Inflammatory macrophage (primary cell): ENCODE measurements around the gene USP27X.

ENCODE experiments used
- DNase-seq, 2 donors: peaks; one replicate each; pipeline ENCODE4 v3.0.0-alpha.2; 2020 to 2022
- total RNA-seq, 18 experiments: gene quantifications; one replicate each; lab custom pipeline; 2026; ENCODE audit warnings: mixed read lengths in 6 of 18, inconsistent platforms in 2 of 18; lab: John Stamatoyannopoulos, UW

USP27X gene
- 0.05 to 2.0 (median 0.76) reads per million in 18 experiments for total RNA-seq

DNA sequence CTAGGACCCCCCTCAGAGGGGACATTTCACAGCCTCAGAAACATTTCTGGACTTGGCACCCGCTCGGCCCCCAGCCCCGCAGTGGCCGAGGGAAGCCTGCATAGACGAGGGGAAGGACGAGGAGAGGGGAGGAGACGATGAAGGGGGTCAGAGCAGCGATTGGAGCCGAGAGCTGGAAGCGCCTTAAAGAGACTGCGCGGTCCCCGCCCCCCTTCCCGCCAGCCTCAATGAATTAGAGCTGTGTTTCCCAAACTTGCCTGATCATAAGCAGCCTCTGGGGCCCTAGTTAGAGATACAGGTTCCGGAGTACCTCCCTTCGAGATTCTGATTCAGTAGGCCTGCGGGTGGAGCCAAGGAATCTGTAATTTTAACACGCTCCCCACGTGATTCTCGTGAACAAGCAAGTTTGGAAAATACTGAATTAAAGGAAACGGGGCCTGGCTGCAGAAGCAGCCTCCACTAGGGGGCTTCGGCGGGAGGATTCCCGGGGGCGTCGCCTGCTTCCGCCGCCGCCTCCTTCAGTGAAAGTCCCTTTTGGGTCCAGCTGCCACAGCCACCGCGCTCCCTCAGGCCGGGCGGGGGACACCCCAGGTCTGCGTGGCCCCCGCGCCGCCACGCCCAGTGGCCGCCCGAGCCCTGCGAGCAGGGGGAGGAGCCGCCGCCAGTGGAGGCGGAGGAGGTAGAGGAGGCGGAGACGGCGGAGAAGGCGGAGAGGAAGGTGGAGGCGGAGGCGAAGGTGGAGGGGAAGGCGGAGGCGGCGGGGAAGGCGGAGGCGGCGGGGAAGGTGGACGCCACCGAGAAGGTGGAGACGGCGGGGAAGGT, at the start of gene USP27X:
TSS of gene USP27X (plus strand) at position 651 of the 822 bp plus-strand sequence. CDS start 824 bp downstream, outside the sequence.
- DNase-seq = peak; percentile 56 to 57

DNA sequence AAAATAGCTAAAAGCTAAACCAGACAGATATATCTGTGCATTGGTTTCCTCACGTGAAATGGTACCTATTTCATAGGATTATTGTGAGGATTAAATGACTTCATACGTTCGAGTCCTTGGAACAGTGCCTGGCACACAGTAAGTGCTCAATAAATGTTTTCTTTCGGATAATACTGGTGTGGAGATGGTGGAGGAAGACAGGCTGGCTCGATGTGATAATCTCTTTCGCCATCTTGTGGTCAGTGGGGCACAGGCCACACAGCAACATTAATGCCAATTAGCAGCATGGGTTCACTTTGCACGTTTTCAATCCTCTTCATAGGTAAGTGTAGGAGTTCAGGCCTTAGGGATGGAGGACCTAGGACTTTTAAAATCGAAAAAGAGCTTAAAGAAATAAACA, 40.9 kb upstream of the USP27X start:
- peak; percentile 26 for DNase-seq

DNA sequence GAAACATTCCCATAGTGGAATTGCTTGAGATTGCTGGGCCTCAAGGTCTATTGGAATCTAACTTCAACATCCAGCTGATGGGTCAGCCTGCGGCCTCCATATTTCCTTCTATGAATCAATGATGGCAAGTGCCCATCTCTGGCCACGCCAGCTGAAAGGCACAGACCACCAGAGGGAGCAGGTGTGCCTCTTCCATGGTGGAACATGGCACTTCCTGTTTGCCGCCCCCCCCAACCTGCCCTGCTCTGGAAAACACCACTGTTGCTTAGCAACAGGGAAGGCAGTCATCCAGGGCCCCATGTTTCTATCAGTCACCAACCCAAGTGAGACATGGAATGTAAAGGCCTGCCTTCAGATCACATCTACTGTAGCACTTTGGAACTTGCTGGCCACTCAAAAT, 38.6 kb upstream of the USP27X start:
- peak; percentile 19 to 39 for DNase-seq

DNA sequence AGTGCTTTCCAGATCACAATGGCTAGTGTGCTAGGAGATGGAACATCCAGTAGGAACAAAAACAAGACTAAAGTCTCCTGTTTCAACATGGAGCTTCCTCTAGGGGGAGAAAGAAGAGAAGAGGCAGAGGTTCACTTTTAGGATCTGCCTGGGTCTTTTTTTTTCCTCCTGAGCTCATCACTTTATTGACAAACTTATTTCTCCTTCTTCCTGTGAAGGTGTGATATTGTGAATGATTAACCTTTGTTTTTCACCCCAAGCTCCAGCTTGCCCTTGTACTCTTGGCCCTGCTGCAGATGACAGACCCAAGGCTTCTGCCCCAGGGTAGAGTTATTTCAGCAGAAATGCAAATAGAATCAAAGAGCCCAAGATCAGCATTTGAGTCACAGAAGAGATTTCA, 36.7 kb upstream of the USP27X start:
- DNase-seq = no peak

DNA sequence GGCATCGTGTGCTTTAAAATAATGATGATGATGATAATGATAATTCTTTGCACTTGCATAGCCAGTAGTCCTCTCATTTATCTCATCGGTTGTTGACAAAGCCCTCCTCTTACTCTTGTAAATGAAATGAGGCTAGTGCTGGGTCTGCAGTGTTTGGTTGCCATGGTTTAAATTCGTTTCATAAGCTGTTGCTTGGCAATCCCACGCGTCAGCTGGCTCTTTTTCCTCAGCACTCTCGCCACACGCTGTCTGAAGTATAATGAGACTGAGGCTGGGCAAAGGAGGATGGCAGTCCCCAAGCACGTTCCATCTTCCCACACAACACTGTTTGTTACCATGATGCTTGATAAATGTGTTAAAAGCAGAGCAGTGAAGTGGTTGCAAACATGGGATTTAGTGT, 34.7 kb upstream of the USP27X start:
- DNase-seq = no peak

GRCh38 chrX:49845701-49846403, 33.4 kb upstream of the USP27X start:
- DNase-seq = no peak

GRCh38 chrX:49846522-49846921, 32.8 kb upstream of the USP27X start:
- DNase-seq = no peak

GRCh38 chrX:49848275-49848674, 31.0 kb upstream of the USP27X start:
- no peak for DNase-seq

DNA sequence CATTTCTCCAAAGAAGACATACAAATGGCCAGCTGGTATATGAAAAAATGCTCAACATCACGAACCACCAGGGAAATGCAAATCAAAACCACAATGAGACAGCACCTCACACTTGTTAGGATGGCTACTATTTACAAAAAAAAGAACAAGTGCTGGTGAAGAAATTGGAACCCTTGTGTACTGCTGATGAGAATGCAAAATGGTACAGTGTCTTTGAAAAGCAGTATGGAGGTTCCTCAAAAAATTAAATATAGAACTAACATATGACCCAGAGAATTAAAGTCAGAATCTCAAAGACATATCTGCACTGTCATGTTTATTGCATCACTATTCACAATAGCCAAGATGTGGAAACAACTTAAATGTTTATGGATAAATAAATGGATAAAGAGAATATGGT, 29.3 kb upstream of the USP27X start:
- DNase-seq = peak; percentile 26 to 64

GRCh38 chrX:49853661-49854060, 25.6 kb upstream of the USP27X start:
- DNase-seq = no peak

DNA sequence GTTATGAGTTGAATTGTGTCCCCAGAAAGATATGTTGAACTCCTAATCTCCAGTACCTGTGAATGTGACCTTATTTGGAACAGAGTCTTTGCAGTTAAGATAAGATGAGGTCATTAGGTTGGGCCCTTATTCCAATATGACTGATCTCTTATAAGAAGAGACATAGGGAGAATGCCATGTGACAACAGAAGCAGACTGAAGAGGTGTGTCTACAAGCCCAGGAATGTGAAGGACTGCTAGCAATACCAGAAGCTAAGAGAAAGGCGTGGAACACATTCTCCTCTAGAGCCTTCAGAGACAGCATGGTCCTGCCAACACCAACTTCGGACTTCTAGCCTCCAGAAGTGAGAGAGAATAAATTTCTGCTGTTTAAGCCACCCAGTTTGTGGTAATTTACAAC, 22.5 kb upstream of the USP27X start:
- DNase-seq = no peak

DNA sequence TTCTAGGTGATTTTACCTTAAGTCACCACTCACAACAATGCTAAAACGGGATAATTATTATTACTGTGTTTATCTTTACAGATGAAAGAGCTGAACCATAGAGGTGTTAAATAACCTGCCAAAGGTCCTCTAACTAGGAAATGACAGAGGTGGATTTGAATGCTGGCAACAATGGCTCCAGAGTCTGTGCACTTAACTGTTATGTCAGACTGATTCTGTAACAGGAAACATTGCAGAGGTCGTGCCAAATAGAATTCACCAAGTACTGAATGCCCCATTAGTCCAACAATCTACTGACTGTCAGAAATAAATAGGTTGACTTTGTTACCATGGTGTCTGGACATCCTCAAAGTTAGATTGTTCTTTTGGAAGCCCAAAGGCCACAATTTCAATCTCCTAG, 20.9 kb upstream of the USP27X start:
- no peak for DNase-seq

DNA sequence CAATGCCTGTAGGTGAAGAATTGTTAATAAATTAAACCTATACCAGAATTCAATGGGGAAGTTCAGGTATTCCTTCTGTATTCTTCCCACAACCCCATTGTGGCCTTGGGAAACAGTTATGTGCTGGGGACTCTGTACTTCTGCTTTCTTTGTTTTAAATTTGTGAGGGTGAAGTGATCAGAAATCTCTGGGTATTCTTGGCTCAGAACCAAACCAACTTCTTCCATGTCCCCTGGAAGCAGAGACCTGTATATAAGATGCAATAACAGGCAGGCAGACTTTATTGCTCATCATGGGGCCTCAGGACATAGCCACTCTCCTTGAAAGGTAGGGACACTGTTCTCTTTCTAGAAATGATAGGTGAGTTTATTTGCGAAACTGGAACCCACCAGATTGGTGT, 19.8 kb upstream of the USP27X start:
- DNase-seq = no peak

GRCh38 chrX:49860867-49861535, 18.3 kb upstream of the USP27X start:
- DNase-seq = no peak

DNA sequence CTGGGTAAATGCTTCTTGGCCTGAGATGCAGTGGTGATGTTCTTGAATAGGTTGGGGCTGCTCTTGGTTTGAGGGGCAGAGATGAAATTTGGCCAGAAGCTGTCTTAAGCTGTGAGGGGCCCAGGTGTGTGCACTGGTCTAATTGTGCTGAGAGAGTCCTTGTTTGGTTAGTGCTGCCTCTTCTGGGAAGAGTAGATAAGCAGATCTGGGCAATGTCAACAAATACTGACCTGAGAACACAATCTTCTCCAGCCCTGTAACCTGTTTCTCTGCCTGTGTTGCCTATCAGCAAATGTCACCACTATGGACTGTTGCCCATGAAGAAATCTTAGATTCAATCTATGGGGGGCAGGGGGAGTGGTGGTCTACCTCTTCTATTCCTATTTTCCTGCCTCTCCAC, 17.2 kb upstream of the USP27X start:
- DNase-seq = no peak

- no peak for DNase-seq
These were observed 10.5 kb upstream of the USP27X start for GRCh38 chrX:49868739-49869138.

DNA sequence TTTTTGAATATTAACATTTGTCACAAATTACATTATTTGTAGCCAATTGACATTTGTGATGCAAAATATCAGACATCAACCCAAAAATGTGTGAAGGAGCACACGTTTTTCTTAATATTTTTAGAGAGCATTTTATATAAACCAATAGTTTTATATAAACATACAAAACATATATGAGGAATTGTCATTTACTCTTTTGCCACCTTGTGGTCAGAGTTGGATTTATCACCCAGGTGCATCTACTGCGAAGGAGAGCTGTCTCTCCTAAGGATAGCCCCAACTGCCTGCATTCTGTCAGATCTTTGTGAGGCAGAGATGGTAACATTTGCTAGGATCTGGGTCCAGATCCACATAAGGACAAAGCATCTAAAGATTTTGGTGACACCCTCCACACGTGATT, 2.5 kb upstream of the USP27X start:
- peak; percentile 16 to 29 for DNase-seq

DNA sequence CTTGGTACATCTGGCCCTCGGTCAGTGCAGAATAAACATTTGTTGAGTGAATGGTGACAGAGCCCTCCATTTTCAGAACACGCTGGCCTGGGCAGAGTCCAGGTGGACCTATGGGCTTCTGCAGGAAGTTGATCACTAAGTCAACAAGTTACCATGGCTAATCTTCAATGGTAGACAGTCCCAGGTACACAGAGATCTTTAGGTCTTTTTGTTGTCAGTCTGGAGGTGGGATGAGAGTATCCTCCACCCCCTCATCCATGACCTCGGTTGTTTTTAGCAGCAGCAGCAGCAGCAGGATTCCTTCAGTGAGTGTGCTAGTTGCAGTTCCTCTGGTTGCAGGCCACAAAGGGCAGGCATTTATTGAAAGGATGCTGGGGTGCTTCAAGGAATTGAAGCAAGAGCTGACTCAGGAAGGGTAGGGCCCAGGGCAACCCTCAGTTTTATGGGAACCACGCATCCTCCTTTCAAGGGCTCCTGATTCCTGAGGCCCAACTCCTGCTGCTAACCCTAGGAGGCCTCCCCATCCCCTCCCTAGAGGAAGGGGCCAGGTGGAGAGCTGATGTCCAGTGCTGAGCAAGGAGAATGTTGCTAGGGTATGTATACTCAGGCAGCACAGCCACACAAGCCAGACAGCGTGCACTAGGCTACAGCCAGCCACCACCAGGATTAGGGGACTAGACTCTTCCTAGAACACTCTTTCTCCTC, 1.7 kb upstream of the USP27X start:
- peak in 1 of 2 donors; percentile 32 for DNase-seq

DNA sequence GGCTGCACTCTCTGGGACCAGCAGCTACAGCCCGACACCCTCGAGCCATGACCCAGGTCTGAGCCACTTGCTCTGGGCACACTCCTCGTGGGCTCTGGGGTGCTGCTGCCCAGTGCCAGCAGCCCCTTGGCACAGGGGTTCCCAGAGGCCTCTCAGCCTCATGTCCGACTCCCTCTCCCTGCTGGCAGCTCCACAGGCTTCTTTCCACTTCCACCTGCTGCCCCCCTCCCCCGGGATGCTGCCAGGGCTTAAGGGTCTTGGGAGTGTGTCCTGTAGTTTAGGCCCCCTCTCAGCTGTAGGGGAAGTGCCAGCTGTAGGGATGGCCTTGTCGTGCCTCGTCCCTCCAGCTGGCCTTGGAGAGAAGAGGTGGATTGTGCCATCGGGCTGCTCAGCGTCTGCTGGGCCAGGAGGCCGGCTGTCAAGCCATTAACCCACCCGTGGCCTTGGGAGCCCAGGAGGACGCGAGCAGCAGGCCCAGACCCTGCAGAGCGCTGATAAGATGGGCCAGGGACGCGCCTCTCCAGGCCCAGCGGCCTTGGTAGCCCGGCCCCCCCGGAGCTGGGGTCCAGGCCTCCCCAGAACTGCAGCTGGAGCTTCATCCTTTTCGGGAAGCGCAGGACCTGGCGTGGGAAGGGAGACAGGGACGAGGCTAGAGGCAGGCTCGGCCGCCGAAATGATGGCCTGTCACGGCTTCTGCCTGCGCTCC, 1.0 kb upstream of the USP27X start:
- no peak for DNase-seq

DNA sequence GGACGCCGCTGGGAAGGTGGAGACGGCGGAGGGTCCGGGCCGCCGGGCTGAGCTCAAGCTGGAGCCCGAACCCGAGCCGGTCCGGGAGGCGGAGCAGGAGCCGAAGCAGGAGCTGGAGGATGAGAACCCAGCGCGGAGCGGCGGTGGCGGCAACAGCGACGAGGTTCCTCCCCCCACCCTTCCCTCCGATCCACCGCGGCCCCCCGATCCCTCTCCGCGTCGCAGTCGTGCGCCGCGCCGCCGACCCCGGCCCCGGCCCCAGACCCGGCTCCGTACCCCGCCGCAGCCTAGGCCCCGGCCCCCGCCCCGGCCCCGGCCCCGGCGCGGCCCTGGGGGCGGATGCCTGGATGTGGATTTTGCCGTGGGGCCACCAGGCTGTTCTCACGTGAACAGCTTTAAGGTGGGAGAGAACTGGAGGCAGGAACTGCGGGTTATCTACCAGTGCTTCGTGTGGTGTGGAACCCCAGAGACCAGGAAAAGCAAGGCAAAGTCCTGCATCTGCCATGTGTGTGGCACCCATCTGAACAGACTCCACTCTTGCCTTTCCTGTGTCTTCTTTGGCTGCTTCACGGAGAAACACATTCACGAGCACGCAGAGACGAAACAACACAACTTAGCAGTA, 483 bp downstream of the USP27X start:
- DNase-seq = no peak

DNA sequence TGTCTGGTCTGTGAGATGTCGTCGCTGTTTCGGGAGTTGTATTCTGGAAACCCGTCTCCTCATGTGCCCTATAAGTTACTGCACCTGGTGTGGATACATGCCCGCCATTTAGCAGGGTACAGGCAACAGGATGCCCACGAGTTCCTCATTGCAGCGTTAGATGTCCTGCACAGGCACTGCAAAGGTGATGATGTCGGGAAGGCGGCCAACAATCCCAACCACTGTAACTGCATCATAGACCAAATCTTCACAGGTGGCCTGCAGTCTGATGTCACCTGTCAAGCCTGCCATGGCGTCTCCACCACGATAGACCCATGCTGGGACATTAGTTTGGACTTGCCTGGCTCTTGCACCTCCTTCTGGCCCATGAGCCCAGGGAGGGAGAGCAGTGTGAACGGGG, 1.4 kb downstream of the USP27X start:
- DNase-seq = no peak
